ENCODE data around the gene EDEM3.

GRCh38 chr1:184693011-184693410 is 61.6 kb downstream of the EDEM3 start:
- TF ChIP-seq POLR2A (IDR thresholded peaks at IDR 0.05) (no peak), CTCF (IDR thresholded peaks at IDR 0.05) (no peak)
